H9 (cell line): ENCODE results near the gene NPLOC4. TPM values are rescaled to one million over a fixed set of nuclear protein-coding genes. Genes with fewer than 3 reads are reported as not detected.

Experiments used
- DNase-seq: peaks from one replicate; pipeline ENCODE4 v3.0.0-alpha.2; 2017
- H2AFZ ChIP-seq: one replicate; pipeline ENCODE4 v1.6.1; 2013; ENCODE audit warnings: mild to moderate bottlenecking, low read length, control low read depth, moderate library complexity
- H2AK5ac ChIP-seq: 2 replicates; pipeline ENCODE4 v1.6.1; 2013; ENCODE audit warnings: low read length, control low read depth, mixed read lengths; ENCODE audit not compliant: insufficient read length
- H2BK120ac ChIP-seq: one replicate; pipeline ENCODE4 v1.6.1; 2013; ENCODE audit warnings: low read depth, mild to moderate bottlenecking, low read length, control low read depth, inconsistent platforms; ENCODE audit not compliant: poor library complexity, severe bottlenecking
- H2BK12ac ChIP-seq: 2 replicates; pipeline ENCODE4 v1.6.1; 2013; ENCODE audit warnings: low read length, control low read depth, mixed read lengths, low read depth; ENCODE audit not compliant: insufficient read length
- H2BK15ac ChIP-seq: 2 replicates; pipeline ENCODE4 v1.6.1; 2013; ENCODE audit warnings: low read depth, low read length, control low read depth
- H2BK20ac ChIP-seq: one replicate; pipeline ENCODE4 v1.6.1; 2013; ENCODE audit warnings: low read depth, mild to moderate bottlenecking, low read length, control low read depth, inconsistent platforms; ENCODE audit not compliant: poor library complexity, severe bottlenecking
- H2BK5ac ChIP-seq: 2 replicates; pipeline ENCODE4 v1.6.1; 2013; ENCODE audit warnings: low read length, control low read depth, mixed read lengths; ENCODE audit not compliant: insufficient read length
- H3K14ac ChIP-seq: 2 replicates; pipeline ENCODE4 v1.6.1; 2013; ENCODE audit warnings: low read length, control low read depth; ENCODE audit not compliant: insufficient read depth
- H3K18ac ChIP-seq: 2 replicates; pipeline ENCODE4 v1.6.1; 2013; ENCODE audit warnings: low read depth, mild to moderate bottlenecking, mixed read lengths, low read length, control low read depth; ENCODE audit not compliant: insufficient read length
- H3K23ac ChIP-seq: 2 replicates; pipeline ENCODE4 v1.6.1; 2013; ENCODE audit warnings: low read length, control low read depth, mixed read lengths, low read depth; ENCODE audit not compliant: insufficient read length
- H3K23me2 ChIP-seq: 2 replicates; pipeline ENCODE4 v1.6.1; 2013; ENCODE audit warnings: low read depth, mild to moderate bottlenecking, mixed read lengths, low read length, control low read depth; ENCODE audit not compliant: insufficient read length, poor library complexity, severe bottlenecking
- H3K27ac ChIP-seq: 2 replicates; pipeline ENCODE4 v1.5.1; 2013; ENCODE audit warnings: low read length, control low read depth, mixed read lengths, low read depth; ENCODE audit not compliant: insufficient read length
- H3K27me3 ChIP-seq: 2 replicates; pipeline ENCODE4 v1.6.1; 2013; ENCODE audit warnings: low read length, control low read depth, inconsistent platforms; ENCODE audit not compliant: insufficient read depth
- H3K4ac ChIP-seq: 2 replicates; pipeline ENCODE4 v1.6.1; 2013; ENCODE audit warnings: low read depth, mild to moderate bottlenecking, control low read depth, inconsistent platforms, low read length, moderate library complexity
- H3K4me1 ChIP-seq: 2 replicates; pipeline ENCODE4 v1.6.1; 2013; ENCODE audit warnings: low read length, control low read depth, inconsistent platforms; ENCODE audit not compliant: insufficient read depth
- H3K4me2 ChIP-seq: 2 replicates; pipeline ENCODE4 v1.6.1; 2013; ENCODE audit warnings: low read length, control low read depth, mixed read lengths; ENCODE audit not compliant: insufficient read length, insufficient read depth
- H3K56ac ChIP-seq: 2 replicates; pipeline ENCODE4 v1.6.1; 2013; ENCODE audit warnings: low read depth, mild to moderate bottlenecking, mixed read lengths, low read length, control low read depth; ENCODE audit not compliant: insufficient read length
- H3K79me1 ChIP-seq: 2 replicates; pipeline ENCODE4 v1.6.1; 2013; ENCODE audit warnings: low read depth, mild to moderate bottlenecking, moderate library complexity, low read length, control low read depth, inconsistent platforms; ENCODE audit not compliant: insufficient read depth, poor library complexity, severe bottlenecking
- H3K79me2 ChIP-seq: 2 replicates; pipeline ENCODE4 v1.6.1; 2013; ENCODE audit warnings: low read length, control low read depth, inconsistent platforms; ENCODE audit not compliant: insufficient read depth
- H3K9ac ChIP-seq: 2 replicates; pipeline ENCODE4 v1.6.1; 2013; ENCODE audit warnings: low read length, control low read depth, mixed read lengths; ENCODE audit not compliant: insufficient read length; ENCODE audit errors: extremely low read depth
- H3K9me3 ChIP-seq: one replicate; pipeline ENCODE4 v1.6.1; 2013; ENCODE audit warnings: low read depth, low read length, inconsistent platforms; ENCODE audit not compliant: control insufficient read depth
- H3T11ph ChIP-seq: one replicate; pipeline ENCODE4 v1.6.1; 2013; ENCODE audit warnings: mild to moderate bottlenecking, low read length, control low read depth, inconsistent platforms
- H4K20me1 ChIP-seq: one replicate; pipeline ENCODE4 v1.6.1; 2013; ENCODE audit not compliant: control insufficient read depth, insufficient read length, insufficient read depth
- H4K5ac ChIP-seq: 2 replicates; pipeline ENCODE4 v1.6.1; 2013; ENCODE audit warnings: low read depth, mild to moderate bottlenecking, mixed read lengths, low read length, control low read depth; ENCODE audit not compliant: insufficient read length
- H4K8ac ChIP-seq: replicated peaks from 2 replicates; pipeline ENCODE4 v1.6.1; 2013; ENCODE audit warnings: low read length, control low read depth, mixed read lengths, low read depth; ENCODE audit not compliant: insufficient read length
- H4K91ac ChIP-seq: 2 replicates; pipeline ENCODE4 v1.6.1; 2013; ENCODE audit warnings: low read depth, mild to moderate bottlenecking, moderate library complexity, mixed read lengths, low read length, control low read depth; ENCODE audit not compliant: insufficient read length
- H3K27ac Mint-ChIP-seq, 3 experiments: 2 replicates in 2 of 3; 3 replicates in 1 of 3; pipeline ENCODE4 v1.8.0; 2020 to 2021; ENCODE audit warnings: mixed read lengths in 3 of 3, mild to moderate bottlenecking in 1 of 3, moderate library complexity in 1 of 3
- H3K27me3 Mint-ChIP-seq: 2 replicates; pipeline ENCODE4 v1.8.0; 2021; ENCODE audit warnings: low read depth, mild to moderate bottlenecking, moderate library complexity, mixed read lengths
- H3K36me3 Mint-ChIP-seq, 3 experiments: 2 replicates in 2 of 3; 3 replicates in 1 of 3; pipeline ENCODE4 v1.8.0; 2020 to 2021; ENCODE audit warnings: low read depth in 3 of 3, mixed read lengths in 3 of 3; ENCODE audit not compliant: insufficient read depth in 1 of 3
- H3K4me1 Mint-ChIP-seq, 2 experiments: 2 replicates each; pipeline ENCODE4 v1.8.0; 2020; ENCODE audit warnings: mixed read lengths in 2 of 2
- H3K4me3 Mint-ChIP-seq, 2 experiments: 2 replicates in 1 of 2; 3 replicates in 1 of 2; pipeline ENCODE4 v1.8.0; 2020 to 2021; ENCODE audit warnings: mild to moderate bottlenecking in 2 of 2, mixed read lengths in 2 of 2, moderate library complexity in 1 of 2
- H3K9me3 Mint-ChIP-seq, 2 experiments: 2 replicates in 1 of 2; 3 replicates in 1 of 2; pipeline ENCODE4 v1.8.0; 2020; ENCODE audit warnings: mild to moderate bottlenecking in 2 of 2, mixed read lengths in 2 of 2, moderate library complexity in 1 of 2
- WGBS: extraction: QIAGEN DNeasy Blood & Tissue Kit; methylation state at CpG from one replicate; pipeline ENCODE4 v1.1.7; 2013; ENCODE audit warnings: missing lambda C conversion rate, low lambda C conversion rate, mixed read lengths; ENCODE audit not compliant: insufficient read length; ENCODE audit errors: extremely low coverage; 5-methylcytosine and 5-hydroxymethylcytosine counted together
- total RNA-seq: library from RNA; stranded (reverse); gene quantifications from 2 replicates; pipeline ENCODE4 v1.2.1, GENCODE V29; 2021
- TF ChIP-seq, protein P1 (sequence below): fragments of 200-600 bp; sonication (generic); conservative IDR thresholded peaks from 3 replicates; pipeline ENCODE4 v1.8.0; 2021; ENCODE audit warnings: antibody characterized with exemption, mild to moderate bottlenecking

NPLOC4 gene
- total RNA-seq, 1 experiment from 2014 or later, result 103 TPM

DNA sequence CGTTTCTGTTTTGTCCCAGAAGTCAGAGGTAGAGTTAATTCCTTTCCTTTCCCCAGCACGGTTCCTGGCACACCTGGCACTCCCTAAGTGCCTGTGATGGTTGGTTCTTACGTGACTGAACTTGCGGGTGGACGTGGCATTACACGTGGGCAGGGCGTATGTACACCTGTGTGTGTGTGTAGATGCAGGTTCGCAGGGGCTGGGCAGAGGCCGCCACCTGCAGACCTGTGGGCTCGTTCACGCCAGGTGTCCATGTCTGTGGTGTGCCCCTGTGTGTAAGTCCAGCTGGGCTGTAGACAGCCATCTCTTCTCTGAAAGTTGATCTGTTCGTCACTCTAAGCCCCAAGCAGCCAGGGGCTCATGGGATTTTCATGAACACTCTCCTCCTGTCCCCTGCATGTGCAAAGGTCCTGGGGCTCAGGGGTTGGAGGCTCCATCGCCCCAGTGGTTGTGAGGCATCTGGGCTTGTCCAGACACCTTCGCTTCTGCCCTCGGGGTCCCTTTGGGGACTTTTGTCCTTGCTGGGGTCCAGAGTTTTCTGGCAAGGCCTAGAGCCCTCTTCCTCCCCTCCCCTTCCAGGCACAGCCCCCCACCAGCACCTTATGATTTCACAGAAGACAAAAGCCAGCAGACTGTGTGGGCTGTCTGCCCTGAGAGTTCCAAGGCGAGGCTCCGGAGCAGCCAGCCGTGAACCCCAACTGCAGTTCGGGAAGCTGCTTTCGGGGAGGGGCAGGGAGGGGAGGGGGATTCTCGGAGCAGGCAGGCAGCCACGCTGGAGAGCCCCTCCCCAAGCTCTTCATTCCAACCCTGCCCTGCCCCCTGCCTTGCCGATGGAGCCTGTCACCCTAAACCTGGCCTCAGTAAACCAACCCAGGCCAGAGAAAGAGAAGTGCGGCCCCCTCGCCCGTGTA, 114.2 kb downstream of the NPLOC4 start:
- peak; percentile 89 for DNase-seq
- H3K4me1 ChIP-seq, result peaks cover 4% of the 10 kb centered on the region; the same call in 1 of the 2 replicates
- H3K4me2 ChIP-seq, result peak overlapping the region; percentile 3
- no peak overlapping the region for H2BK15ac ChIP-seq
- Mint-ChIP-seq H3K4me3 (peak overlapping the region in 1 of 2 experiments; percentile 56; a peak in 2 of 5 replicates), H3K4me1 (peaks cover 9 to 18% of the 10 kb centered on the region in 2 experiments), H3K27ac (no peak overlapping the region), H3K9me3 (no peaks in the 10 kb centered on the region), H3K36me3 (no peaks in the 10 kb centered on the region), H3K27me3 (peaks cover 59% of the 10 kb centered on the region)
- no peak overlapping the region for H2BK5ac ChIP-seq
- H3K9ac ChIP-seq, result no peak overlapping the region
- H3K27ac ChIP-seq, result no peak overlapping the region
- WGBS, result no CpG with 5 or more reads among the region's 26 CpGs
- H2AFZ ChIP-seq, result no peak overlapping the region
- TF ChIP-seq, protein P1, sequence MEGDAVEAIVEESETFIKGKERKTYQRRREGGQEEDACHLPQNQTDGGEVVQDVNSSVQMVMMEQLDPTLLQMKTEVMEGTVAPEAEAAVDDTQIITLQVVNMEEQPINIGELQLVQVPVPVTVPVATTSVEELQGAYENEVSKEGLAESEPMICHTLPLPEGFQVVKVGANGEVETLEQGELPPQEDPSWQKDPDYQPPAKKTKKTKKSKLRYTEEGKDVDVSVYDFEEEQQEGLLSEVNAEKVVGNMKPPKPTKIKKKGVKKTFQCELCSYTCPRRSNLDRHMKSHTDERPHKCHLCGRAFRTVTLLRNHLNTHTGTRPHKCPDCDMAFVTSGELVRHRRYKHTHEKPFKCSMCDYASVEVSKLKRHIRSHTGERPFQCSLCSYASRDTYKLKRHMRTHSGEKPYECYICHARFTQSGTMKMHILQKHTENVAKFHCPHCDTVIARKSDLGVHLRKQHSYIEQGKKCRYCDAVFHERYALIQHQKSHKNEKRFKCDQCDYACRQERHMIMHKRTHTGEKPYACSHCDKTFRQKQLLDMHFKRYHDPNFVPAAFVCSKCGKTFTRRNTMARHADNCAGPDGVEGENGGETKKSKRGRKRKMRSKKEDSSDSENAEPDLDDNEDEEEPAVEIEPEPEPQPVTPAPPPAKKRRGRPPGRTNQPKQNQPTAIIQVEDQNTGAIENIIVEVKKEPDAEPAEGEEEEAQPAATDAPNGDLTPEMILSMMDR, result peak; percentile 64
- H2BK12ac ChIP-seq, result no peak overlapping the region
- no peak overlapping the region for H3K14ac ChIP-seq
- H3K79me2 ChIP-seq, result no peaks in the 10 kb centered on the region
- no peak overlapping the region for H2BK120ac ChIP-seq
- H3K23me2 ChIP-seq, result peaks cover 17% of the 10 kb centered on the region
- H4K20me1 ChIP-seq, result no peaks in the 10 kb centered on the region
- no peaks in the 10 kb centered on the region for H3K9me3 ChIP-seq
- no peak overlapping the region for H2AK5ac ChIP-seq
- H3K27me3 ChIP-seq, result no peaks in the 10 kb centered on the region; the same call in 1 of the 2 replicates
- H4K91ac ChIP-seq, result no peak overlapping the region
- no peak overlapping the region for H4K8ac ChIP-seq
- H3K79me1 ChIP-seq, result no peaks in the 10 kb centered on the region
- H3K23ac ChIP-seq, result no peak overlapping the region
- H3T11ph ChIP-seq, result no peak overlapping the region
- no peak overlapping the region for H3K56ac ChIP-seq
- H3K18ac ChIP-seq, result no peak overlapping the region
- H2BK20ac ChIP-seq, result no peak overlapping the region
- no peak overlapping the region for H3K4ac ChIP-seq
- no peak overlapping the region for H4K5ac ChIP-seq
